Mesodermal cell (in vitro differentiated cells): ENCODE results near the gene TNFRSF13B.

Experiments used
- H3K27ac ChIP-seq: 2 replicates; pipeline ENCODE4 v1.7.0; 2013; ENCODE audit warnings: mild to moderate bottlenecking, low read depth, low read length, moderate library complexity; ENCODE audit not compliant: severe bottlenecking
- H3K36me3 ChIP-seq: 2 replicates; pipeline ENCODE4 v1.7.1; 2013; ENCODE audit warnings: mild to moderate bottlenecking, low read length, moderate library complexity; ENCODE audit not compliant: control insufficient read depth, insufficient read depth
- H3K4me1 ChIP-seq: one replicate; pipeline ENCODE4 v1.7.1; 2013; ENCODE audit warnings: mild to moderate bottlenecking, low read length; ENCODE audit not compliant: insufficient read depth, control insufficient read depth, poor library complexity, severe bottlenecking
- H3K4me3 ChIP-seq: 2 replicates; pipeline ENCODE4 v1.7.0; 2013; ENCODE audit warnings: low read length, control low read depth, mild to moderate bottlenecking; ENCODE audit not compliant: insufficient read depth, poor library complexity, severe bottlenecking; ENCODE audit errors: extremely low read depth
- H3K9me3 ChIP-seq: 2 replicates; pipeline ENCODE4 v1.7.1; 2013; ENCODE audit warnings: mild to moderate bottlenecking, low read length, moderate library complexity; ENCODE audit not compliant: control insufficient read depth
- WGBS, 2 experiments: methylation state at CpG; one replicate each; pipeline ENCODE4 v1.1.5; 2013; ENCODE audit warnings: missing lambda C conversion rate in 2 of 2; ENCODE audit not compliant: insufficient coverage in 2 of 2; 5-methylcytosine and 5-hydroxymethylcytosine counted together

The TNFRSF13B gene

GRCh38 chr17:16941072-16942036 is 30.6 kb downstream of the TNFRSF13B start:
- Histone ChIP-seq H3K27ac (no peak overlapping the region), H3K4me3 (no peak overlapping the region), H3K4me1 (no peaks in the 10 kb centered on the region), H3K36me3 (no peaks in the 10 kb centered on the region), H3K9me3 (no peaks in the 10 kb centered on the region)
- 96 to 97% methylated on average over 13 to 14 of the region's 15 CpGs for WGBS, 2 experiments

- no peaks in the 10 kb centered on the region for H3K36me3 ChIP-seq
- WGBS, 2 experiments: 62 to 68% methylated on average over 17 of the region's 18 CpGs
- no peak overlapping the region for H3K4me3 ChIP-seq
- H3K27ac ChIP-seq: no peak overlapping the region
- H3K9me3 ChIP-seq: no peaks in the 10 kb centered on the region
- no peaks in the 10 kb centered on the region for H3K4me1 ChIP-seq
These were observed 31.6 kb downstream of the TNFRSF13B start for GRCh38 chr17:16940116-16940881.

GRCh38 chr17:16939606-16940115 is 32.3 kb downstream of the TNFRSF13B start:
- no peak overlapping the region for H3K4me3 ChIP-seq
- no peaks in the 10 kb centered on the region for H3K4me1 ChIP-seq
- H3K36me3 ChIP-seq: no peaks in the 10 kb centered on the region
- H3K27ac ChIP-seq: no peak overlapping the region
- 85 to 92% methylated on average over 18 to 20 of the region's 21 CpGs for WGBS, 2 experiments
- H3K9me3 ChIP-seq: no peaks in the 10 kb centered on the region

- 64 to 88% methylated on average over 1 of the region's 1 CpG for WGBS, 2 experiments
These were observed 32.7 kb downstream of the TNFRSF13B start for GRCh38 chr17:16939208-16939576.

GRCh38 chr17:16938496-16939207 is 33.3 kb downstream of the TNFRSF13B start:
- Histone ChIP-seq H3K4me3 (no peak overlapping the region), H3K27ac (no peak overlapping the region), H3K9me3 (no peaks in the 10 kb centered on the region), H3K36me3 (no peaks in the 10 kb centered on the region), H3K4me1 (no peaks in the 10 kb centered on the region)
- 79 to 91% methylated on average over 3 to 8 of the region's 12 CpGs for WGBS, 2 experiments

More at GRCh38 chr17:16939208-16939576, 32.7 kb downstream of the TNFRSF13B start:
- H3K36me3 ChIP-seq: no peaks in the 10 kb centered on the region
- no peak overlapping the region for H3K27ac ChIP-seq
- no peaks in the 10 kb centered on the region for H3K9me3 ChIP-seq
- H3K4me1 ChIP-seq: no peaks in the 10 kb centered on the region
- H3K4me3 ChIP-seq: no peak overlapping the region

GRCh38 chr17:16938031-16938430 is 33.9 kb downstream of the TNFRSF13B start:
- Histone ChIP-seq H3K9me3 (no peaks in the 10 kb centered on the region), H3K4me1 (no peaks in the 10 kb centered on the region), H3K36me3 (no peaks in the 10 kb centered on the region), H3K27ac (no peak overlapping the region), H3K4me3 (no peak overlapping the region)
- WGBS, 2 experiments: 92 to 96% methylated on average over 5 to 6 of the region's 10 CpGs

GRCh38 chr17:16937431-16937830 is 34.5 kb downstream of the TNFRSF13B start:
- 92 to 100% methylated on average over 9 to 13 of the region's 17 CpGs for WGBS, 2 experiments
- Histone ChIP-seq H3K27ac (no peak overlapping the region), H3K36me3 (no peaks in the 10 kb centered on the region), H3K9me3 (no peaks in the 10 kb centered on the region), H3K4me1 (no peaks in the 10 kb centered on the region), H3K4me3 (no peak overlapping the region)

- Histone ChIP-seq H3K27ac (no peak overlapping the region), H3K9me3 (no peaks in the 10 kb centered on the region), H3K36me3 (no peaks in the 10 kb centered on the region), H3K4me1 (no peaks in the 10 kb centered on the region), H3K4me3 (no peak overlapping the region)
- 73 to 88% methylated on average over 2 to 3 of the region's 6 CpGs for WGBS, 2 experiments
These were observed 35.2 kb downstream of the TNFRSF13B start for GRCh38 chr17:16936536-16937310.

GRCh38 chr17:16935786-16936185 is 36.1 kb downstream of the TNFRSF13B start:
- no peak overlapping the region for H3K27ac ChIP-seq
- 88 to 89% methylated on average over 5 of the region's 5 CpGs for WGBS, 2 experiments
- no peak overlapping the region for H3K4me3 ChIP-seq
- no peaks in the 10 kb centered on the region for H3K4me1 ChIP-seq
- no peaks in the 10 kb centered on the region for H3K36me3 ChIP-seq
- H3K9me3 ChIP-seq: no peaks in the 10 kb centered on the region

GRCh38 chr17:16935241-16935663 is 36.7 kb downstream of the TNFRSF13B start:
- Histone ChIP-seq H3K4me3 (no peak overlapping the region), H3K9me3 (no peaks in the 10 kb centered on the region), H3K4me1 (no peaks in the 10 kb centered on the region), H3K36me3 (no peaks in the 10 kb centered on the region), H3K27ac (no peak overlapping the region)
- 90 to 100% methylated on average over 1 to 2 of the region's 5 CpGs for WGBS, 2 experiments
